K562 (cell line): Measurements from ENCODE around the gene TSHZ1. TPM values are rescaled to one million over a fixed set of nuclear protein-coding genes. Genes with fewer than 3 reads are reported as not detected.
A peak's percentile ranks its signal among the peaks of the same experiment; 100 is the strongest.

Experiments
- ATAC-seq: fragments of 200-7000 bp; cut with Tn5 transposase; 3 replicates; pipeline ENCODE4 v1.9.1; 2020; ENCODE audit warnings: moderate library complexity
- BruUV-seq: library from RNA; stranded (reverse); fragments of 400-500 nt; replicated peaks from 2 replicates; lab custom pipeline; 2021; lab: Mats Ljungman, UMichigan
- CTCF ChIA-PET: fragments of 300-600 bp; formaldehyde crosslinking; extraction: SDS; loops from one replicate; lab custom pipeline; 2021; ENCODE audit warnings: low intra/inter-chr PET ratio; lab: Yijun Ruan, JAX
- POLR2A ChIA-PET: fragments of 300-600, 350-650 bp; sonication (Branson Sonifier 250); formaldehyde crosslinking; extraction: SDS; loops from one replicate; lab custom pipeline; 2021; ENCODE audit warnings: antibody characterized with exemption, inconsistent platforms; lab: Yijun Ruan, JAX
- DNase-seq, 4 experiments: peaks; one replicate each; pipeline versions ENCODE4 v3.0.0 to v3.0.0-alpha.2; 2011 to 2018; ENCODE audit warnings: low spot score in 3 of 4, mixed read lengths in 3 of 4; ENCODE audit errors: extremely low read depth in 1 of 4
- FAIRE-seq: peaks from 2 replicates; lab custom pipeline; 2011; peaks lifted over from hg19 to GRCh38; lab: Jason Lieb, UNC
- H2AFZ ChIP-seq: 2 replicates; pipeline ENCODE4 v1.6.0; 2011; ENCODE audit warnings: low read depth, low read length, control low read depth, inconsistent platforms
- H3K27ac ChIP-seq: fragments of 200-600 bp; 3 replicates; pipeline ENCODE4 v1.8.0; 2011; ENCODE audit warnings: low read depth, mild to moderate bottlenecking, control low read depth, inconsistent platforms, low read length, moderate library complexity, mixed read lengths; ENCODE audit errors: extremely low read depth
- H3K27me3 ChIP-seq, 2 experiments: fragments of 300-600 bp in 1 of 2; 2 replicates in 1 of 2; 3 replicates in 1 of 2; pipeline versions ENCODE4 v1.6.0 to v1.8.0; 2011; ENCODE audit warnings: inconsistent platforms in 2 of 2, low read length in 2 of 2, mild to moderate bottlenecking in 1 of 2, mixed read lengths in 1 of 2, moderate library complexity in 1 of 2; ENCODE audit not compliant: control insufficient read depth in 2 of 2, insufficient read depth in 2 of 2
- H3K36me3 ChIP-seq: fragments of 300-600 bp; 3 replicates; pipeline ENCODE4 v1.8.0; 2011; ENCODE audit warnings: mild to moderate bottlenecking, low read length, inconsistent platforms; ENCODE audit not compliant: control insufficient read depth, insufficient read depth
- H3K4me1 ChIP-seq, 2 experiments: fragments of 200-600 bp in 1 of 2; replicated peaks in 1 of 2; 2 replicates in 1 of 2; 3 replicates in 1 of 2; pipeline versions ENCODE4 v1.5.1 to v1.8.0; 2011; ENCODE audit warnings: inconsistent platforms in 2 of 2, low read length in 2 of 2, mild to moderate bottlenecking in 1 of 2, mixed read lengths in 1 of 2, moderate library complexity in 1 of 2; ENCODE audit not compliant: control insufficient read depth in 2 of 2, insufficient read depth in 2 of 2
- H3K4me2 ChIP-seq: 2 replicates; pipeline ENCODE4 v1.6.1; 2011; ENCODE audit warnings: low read length, control low read depth, inconsistent platforms, mixed read lengths; ENCODE audit not compliant: insufficient read depth
- H3K4me3 ChIP-seq: fragments of 200-600 bp; sonication (generic), shearing (Covaris generic); 2 replicates; pipeline ENCODE4 v1.5.1; 2016; ENCODE audit warnings: control low read depth, inconsistent platforms
- H3K79me2 ChIP-seq: fragments of 200-600 bp; 3 replicates; pipeline ENCODE4 v1.8.0; 2011; ENCODE audit warnings: low read length, inconsistent platforms; ENCODE audit not compliant: control insufficient read depth, insufficient read depth
- H3K9ac ChIP-seq, 2 experiments: 2 replicates each; pipeline versions ENCODE4 v1.6.0 to v1.6.1; 2011; ENCODE audit warnings: low read depth in 2 of 2, low read length in 2 of 2, control low read depth in 1 of 2, inconsistent platforms in 1 of 2, mild to moderate bottlenecking in 1 of 2, mixed read lengths in 1 of 2; ENCODE audit not compliant: insufficient read depth in 1 of 2
- H3K9me1 ChIP-seq: one replicate; pipeline ENCODE4 v1.6.0; 2011; ENCODE audit warnings: inconsistent platforms, mild to moderate bottlenecking, low read length, moderate library complexity; ENCODE audit not compliant: control insufficient read depth, insufficient read depth
- H3K9me3 ChIP-seq: replicated peaks from 2 replicates; pipeline ENCODE4 v1.5.1; 2011; ENCODE audit warnings: low read depth, low read length, inconsistent platforms; ENCODE audit not compliant: control insufficient read depth, insufficient read depth
- H4K20me1 ChIP-seq: replicated peaks from 2 replicates; pipeline ENCODE4 v1.6.1; 2011; ENCODE audit warnings: low read length, inconsistent platforms, mixed read lengths; ENCODE audit not compliant: control insufficient read depth, insufficient read depth
- ERF ChIP-seq: fragments of 450-650 bp; formaldehyde crosslinking; IDR thresholded peaks from 2 replicates; pipeline ENCODE4 v1.4.0; 2020; ENCODE audit warnings: mild to moderate bottlenecking, mixed read lengths
- RBFOX2 ChIP-seq: fragments of 200-400 bp; formaldehyde crosslinking; IDR thresholded peaks from 2 replicates; pipeline ENCODE4 v1.6.1; 2017; ENCODE audit warnings: low read depth, mild to moderate bottlenecking, low read length, moderate library complexity
- SAP30 ChIP-seq: fragments of 200-600 bp; sonication (generic); IDR thresholded peaks from 2 replicates; pipeline ENCODE4 v1.6.1; 2012; ENCODE audit warnings: borderline replicate concordance, low read depth, mild to moderate bottlenecking, moderate library complexity, low read length, control low read depth, inconsistent platforms; ENCODE audit not compliant: insufficient read depth, poor library complexity, severe bottlenecking
- ZBTB40 ChIP-seq, 2 experiments: fragments of 450-650 bp in 1 of 2; sonication (generic) in 1 of 2; formaldehyde crosslinking in 1 of 2; IDR thresholded peaks; 2 replicates each; pipeline versions ENCODE4 v1.7.1 to v1.9.0; 2016 to 2022; ENCODE audit warnings: inconsistent platforms in 1 of 2, mild to moderate bottlenecking in 1 of 2, missing genetic modification reagents in 1 of 2
- WGBS: fragments of 100-300 bp; shearing (Covaris generic); methylation state at CpG from one replicate; pipeline ENCODE4 v1.1.6; 2016; ENCODE audit warnings: low coverage, mixed read lengths; ENCODE audit not compliant: insufficient coverage; ENCODE audit errors: missing lambda C conversion rate; 5-methylcytosine and 5-hydroxymethylcytosine counted together
- in situ Hi-C: fragments of 300-500 bp; cut with MboI; formaldehyde crosslinking; loops from 4 replicates; pipeline ENCODE4 v1.15.0; 2018; ENCODE audit warnings: inconsistent platforms, mixed read lengths
- intact Hi-C: fragments of 100-400 bp; cut with micrococcal nuclease; formaldehyde crosslinking; loops from 2 replicates; pipeline ENCODE4 v1.14.2; 2022
- polyA plus RNA-seq, 8 experiments: library from polyadenylated mRNA; depleted of rRNA in 4 of 8; stranded (reverse) in 5 of 8; unstranded in 3 of 8; fragments of >200 nt; fragmentation: Nextera tagmentation in 2 of 8; fragmentation: Illumina TruSeq in 1 of 8; extraction: Ambion mirVana in 2 of 8; extraction: Trizol in 1 of 8; gene quantifications; 2 replicates each; pipeline versions ENCODE4 v1.2.1 to v1.2.3, GENCODE V29; 2011 to 2014; ENCODE audit warnings: inconsistent platforms in 1 of 8, missing spikeins in 1 of 8
- total RNA-seq, 7 experiments: library from RNA; depleted of rRNA in 6 of 7; stranded (reverse); fragments of >200 nt in 6 of 7; fragmentation: Illumina TruSeq in 2 of 7; extraction: Trizol in 2 of 7; gene quantifications; 2 replicates each; pipeline versions ENCODE4 v1.2.1 to v1.2.3, GENCODE V29; 2011 to 2021; ENCODE audit warnings: low replicate concordance in 1 of 7

TSHZ1 gene
- total and polyA plus RNA-seq, 9 of the 15 experiments (the other 6 are each of a cell fraction or from before 2014, with no cell fraction given), result 1.1 to 7.2 (median 2.7) TPM

GRCh38 chr18:75204269-75204731, 6.3 kb upstream of the TSHZ1 start:
- no peak overlapping the region for H3K9ac ChIP-seq

More at GRCh38 chr18:75204269-75204731, 6.3 kb upstream of the TSHZ1 start:
- Histone ChIP-seq H3K36me3 (peaks cover 25% of the 10 kb centered on the region; the same call in 2 of the 3 replicates), H3K9me1 (peaks cover 3% of the 10 kb centered on the region), H3K4me2 (no peak overlapping the region), H3K27ac (no peak overlapping the region)
- no peak for ATAC-seq
- no TSS peak for BruUV-seq
- CTCF ChIA-PET, result no interaction called here
- in situ Hi-C loops, result no loop called here
- no peak for TF ChIP-seq ZBTB40 (IDR thresholded peaks at IDR 0.05)
- no peak for TF ChIP-seq ZBTB40 (CRISPR knock-in tag; IDR thresholded peaks at IDR 0.05)
- 0 out of 2 replicates have a peak, but pooled peaks have one; percentile 26 for TF ChIP-seq RBFOX2
- no peak for TF ChIP-seq SAP30
- TF ChIP-seq ERF (CRISPR knock-in tag), result no peak
- TF ChIP-seq, all 486 proteins: peak for 1
- FAIRE-seq (no peak), DNase-seq (no peak)
- Histone ChIP-seq H2AFZ (no peak overlapping the region), H3K9me3 (no peaks in the 10 kb centered on the region), H3K79me2 (peaks cover 68% of the 10 kb centered on the region), H3K4me1 (peaks cover 6 to 28% of the 10 kb centered on the region in 2 experiments; a peak in 4 of 5 replicates), H4K20me1 (no peaks in the 10 kb centered on the region; the same call in 1 of the 2 replicates), H3K27me3 (no peaks in the 10 kb centered on the region), H3K4me3 (no peak overlapping the region)
- 92% methylated on average over 2 of the region's 35 CpGs for WGBS
- POLR2A ChIA-PET, result no interaction called here
- intact Hi-C loops, result no loop called here
